Measurements from ENCODE around the gene AKT1S1.

Gene AKT1S1

GRCh38 chr19:49907745-49908446, 30.7 kb upstream of the AKT1S1 start:
- DNase-seq: no peak

- DNase-seq: no peak
Measured at GRCh38 chr19:49906879-49907564, 29.9 kb upstream of the AKT1S1 start.

DNA sequence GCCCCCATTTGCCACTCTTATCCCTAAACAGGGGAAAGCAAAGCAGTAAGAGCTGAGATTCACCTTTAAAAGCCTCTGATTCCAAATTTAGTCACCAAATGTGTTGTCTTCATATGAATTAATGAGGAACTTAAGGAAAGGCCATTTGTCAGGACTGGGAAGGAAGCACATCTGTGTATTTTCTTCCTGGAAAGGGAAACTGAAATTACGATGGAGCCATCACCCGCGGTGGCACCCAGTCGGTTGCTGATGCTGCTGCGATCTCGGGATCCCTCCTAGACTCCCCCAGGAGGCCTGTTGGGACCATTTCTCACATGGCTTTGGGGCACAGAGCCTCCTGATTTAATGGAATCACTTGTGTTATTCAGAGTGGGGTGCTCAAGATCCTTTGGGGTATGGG, 27.0 kb upstream of the AKT1S1 start:
- no peak for DNase-seq

GRCh38 chr19:49896863-49897621, 19.9 kb upstream of the AKT1S1 start, which contains the start of gene IL4I1:
Gene IL4I1, minus strand, starts transcription at chr19:49896887. Its CDS starts 727 bp downstream, at chr19:49896160.
- DNase-seq: peak; percentile 79

- peak; percentile 77 for DNase-seq
Measured at GRCh38 chr19:49895566-49896297, 18.6 kb upstream of the AKT1S1 start.

DNA sequence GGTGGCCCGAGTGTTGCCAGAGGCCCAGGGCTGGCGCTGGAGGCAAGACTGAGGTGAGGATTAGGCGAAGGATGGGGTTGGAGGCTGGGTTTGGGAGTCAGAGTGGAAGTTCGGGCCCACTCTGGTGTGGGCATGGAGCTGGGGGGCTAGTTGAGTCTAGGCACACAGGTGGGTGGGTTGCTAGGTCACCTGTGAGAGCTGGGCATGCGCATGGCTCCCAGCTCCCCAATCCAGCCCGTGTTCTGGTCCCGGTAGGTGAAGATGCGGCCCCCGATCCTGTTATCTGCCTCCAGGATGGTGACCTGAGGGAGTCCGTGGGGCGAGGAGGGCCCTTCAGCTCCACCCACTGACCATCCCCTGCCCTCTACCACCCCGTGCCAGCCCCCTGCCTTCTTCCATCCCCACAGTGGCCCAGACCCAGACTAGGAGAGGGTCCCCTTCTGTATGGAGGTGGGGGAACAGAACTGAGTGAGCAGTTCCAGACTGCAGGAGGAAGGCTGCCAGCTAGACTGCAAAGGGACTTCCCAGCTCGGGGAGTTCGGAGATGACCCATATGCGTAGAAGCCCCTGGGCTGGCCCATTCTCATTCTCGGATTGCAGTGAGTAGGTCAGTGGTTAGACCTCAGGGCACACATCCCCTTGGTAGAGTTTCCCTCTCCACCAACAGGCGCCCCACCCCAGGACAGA, 17.9 kb upstream of the AKT1S1 start:
- peak; percentile 76 for DNase-seq

DNA sequence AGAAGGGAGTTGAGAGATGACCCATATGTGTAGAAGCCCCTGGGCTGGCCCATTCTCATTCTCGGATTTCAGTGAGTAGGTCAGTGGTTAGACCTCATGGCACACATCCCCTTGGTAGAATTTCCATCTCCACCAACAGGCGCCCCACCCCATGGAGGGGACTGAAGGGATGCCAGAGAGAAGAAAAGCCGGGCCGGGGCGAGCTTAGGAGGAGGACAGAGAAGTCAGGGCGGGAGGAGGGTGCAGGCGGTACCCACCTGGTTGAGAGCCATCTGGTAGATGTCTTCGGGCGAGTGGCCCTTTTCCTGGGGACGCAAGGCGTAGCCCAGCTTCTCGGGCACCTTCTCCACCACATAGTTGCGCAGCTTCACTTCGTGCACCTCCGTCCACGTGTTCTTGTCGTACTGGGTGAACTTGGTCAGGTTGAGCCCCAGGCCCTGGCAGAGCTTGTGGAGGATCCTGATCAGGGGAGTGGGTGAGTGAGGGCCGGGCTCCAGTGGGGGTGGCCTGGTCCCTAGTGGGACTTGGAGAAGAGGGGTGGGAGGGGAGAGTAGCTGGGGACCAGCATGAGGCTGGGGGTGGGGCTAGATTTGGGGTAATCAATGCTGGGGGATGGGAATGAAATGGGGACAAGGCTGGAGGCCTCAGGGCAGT, 17.0 kb upstream of the AKT1S1 start:
- peak; percentile 63 for DNase-seq

GRCh38 chr19:49892716-49893115, 15.6 kb upstream of the AKT1S1 start:
- no peak for DNase-seq

GRCh38 chr19:49891393-49891792, 14.2 kb upstream of the AKT1S1 start:
- DNase-seq: no peak

DNA sequence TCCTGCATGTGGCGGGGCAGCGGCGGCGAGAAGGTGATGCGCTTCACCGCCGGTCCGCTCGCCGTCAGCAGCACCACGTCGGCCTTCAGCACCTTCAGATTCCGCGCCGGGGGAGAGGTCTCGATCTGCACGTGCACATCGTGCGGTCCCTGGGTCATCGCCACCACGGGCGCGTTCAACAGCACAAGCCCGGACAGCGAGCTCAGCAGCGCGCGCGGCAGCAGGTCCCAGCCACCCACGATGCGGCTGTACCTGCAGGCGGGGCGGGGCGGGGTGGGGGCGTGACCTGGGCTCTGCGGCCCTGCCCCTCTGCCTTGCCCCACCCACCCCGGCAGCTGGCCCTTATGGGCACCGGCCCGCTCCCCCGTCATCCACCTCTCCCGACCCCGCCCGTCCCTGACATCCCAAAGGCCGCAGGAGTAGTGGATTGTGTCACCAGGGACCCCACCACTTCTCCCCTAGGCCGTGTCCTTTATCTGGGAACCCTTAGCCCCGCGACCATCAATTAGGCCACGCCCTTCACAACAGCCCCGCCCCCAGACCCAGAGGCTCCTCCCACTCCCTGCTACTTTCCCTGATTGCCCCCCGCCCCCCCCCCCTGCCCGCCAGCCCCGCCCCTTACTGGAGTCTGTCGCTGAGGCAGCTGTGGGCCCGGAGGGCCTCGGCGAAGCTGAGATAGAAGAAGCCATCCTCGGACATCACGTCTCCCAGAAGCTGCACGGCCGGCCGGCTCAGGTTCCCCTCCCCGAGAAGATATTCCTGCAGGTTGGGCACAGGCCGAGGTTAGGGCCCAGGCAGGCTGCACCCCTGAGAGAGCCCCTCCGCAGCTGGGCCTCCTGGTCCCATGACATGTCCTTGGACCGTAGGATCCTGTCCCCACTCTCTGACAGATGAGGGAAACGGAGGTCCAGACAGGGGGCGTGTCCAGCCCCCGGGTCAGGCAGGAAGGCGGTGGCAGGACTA, 13.5 kb upstream of the AKT1S1 start:
- peak; percentile 83 for DNase-seq

GRCh38 chr19:49889687-49890348, 12.7 kb upstream of the AKT1S1 start:
- DNase-seq: peak; percentile 82

DNA sequence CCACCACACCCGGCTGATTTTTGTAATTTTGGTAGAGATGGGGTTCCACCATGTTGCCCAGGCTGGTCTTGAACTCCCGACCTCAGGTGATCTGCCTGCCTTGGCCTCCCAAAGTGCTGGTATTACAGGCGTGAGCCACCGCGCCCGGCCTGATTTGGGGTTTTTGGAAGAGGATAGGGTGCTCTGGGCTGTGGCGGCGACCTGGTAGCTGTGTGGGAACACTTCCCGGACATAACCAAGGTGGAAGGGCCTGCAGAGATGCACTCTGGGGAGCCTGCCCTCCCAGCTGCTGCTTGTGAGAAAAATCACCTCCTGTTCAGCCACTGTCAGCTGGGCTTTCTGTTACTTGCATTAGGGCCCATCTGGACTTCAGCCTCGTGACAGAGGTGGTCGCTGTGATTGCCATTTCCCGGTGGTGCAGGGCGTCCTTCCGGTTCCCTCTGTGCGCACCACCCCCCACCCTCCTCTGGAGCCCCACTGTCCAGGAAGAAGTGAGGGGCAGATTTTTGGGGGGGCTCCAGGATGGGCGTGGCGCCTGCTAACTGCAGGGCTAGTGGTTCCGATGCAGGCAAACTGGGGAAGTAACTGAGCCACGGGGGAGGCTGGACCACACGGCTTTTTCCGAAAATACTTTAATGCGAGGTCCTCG, 12.0 kb upstream of the AKT1S1 start:
- DNase-seq: no peak

DNA sequence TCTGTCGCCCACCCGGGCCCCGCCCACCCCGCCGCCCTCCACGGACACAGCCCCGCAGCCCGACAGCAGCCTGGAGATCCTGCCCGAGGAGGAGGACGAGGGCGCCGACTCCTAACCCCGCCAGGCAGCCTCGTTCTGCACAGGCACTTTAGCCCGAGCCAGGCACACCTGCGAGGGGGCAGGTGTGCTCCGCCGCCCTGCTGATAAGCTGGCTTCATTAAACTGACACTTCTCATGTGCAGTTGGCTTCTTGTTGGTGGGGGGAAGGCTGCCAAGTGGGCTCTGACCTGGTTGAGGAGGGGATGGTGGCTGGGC, 11.3 kb upstream of the AKT1S1 start:
- DNase-seq: no peak

DNA sequence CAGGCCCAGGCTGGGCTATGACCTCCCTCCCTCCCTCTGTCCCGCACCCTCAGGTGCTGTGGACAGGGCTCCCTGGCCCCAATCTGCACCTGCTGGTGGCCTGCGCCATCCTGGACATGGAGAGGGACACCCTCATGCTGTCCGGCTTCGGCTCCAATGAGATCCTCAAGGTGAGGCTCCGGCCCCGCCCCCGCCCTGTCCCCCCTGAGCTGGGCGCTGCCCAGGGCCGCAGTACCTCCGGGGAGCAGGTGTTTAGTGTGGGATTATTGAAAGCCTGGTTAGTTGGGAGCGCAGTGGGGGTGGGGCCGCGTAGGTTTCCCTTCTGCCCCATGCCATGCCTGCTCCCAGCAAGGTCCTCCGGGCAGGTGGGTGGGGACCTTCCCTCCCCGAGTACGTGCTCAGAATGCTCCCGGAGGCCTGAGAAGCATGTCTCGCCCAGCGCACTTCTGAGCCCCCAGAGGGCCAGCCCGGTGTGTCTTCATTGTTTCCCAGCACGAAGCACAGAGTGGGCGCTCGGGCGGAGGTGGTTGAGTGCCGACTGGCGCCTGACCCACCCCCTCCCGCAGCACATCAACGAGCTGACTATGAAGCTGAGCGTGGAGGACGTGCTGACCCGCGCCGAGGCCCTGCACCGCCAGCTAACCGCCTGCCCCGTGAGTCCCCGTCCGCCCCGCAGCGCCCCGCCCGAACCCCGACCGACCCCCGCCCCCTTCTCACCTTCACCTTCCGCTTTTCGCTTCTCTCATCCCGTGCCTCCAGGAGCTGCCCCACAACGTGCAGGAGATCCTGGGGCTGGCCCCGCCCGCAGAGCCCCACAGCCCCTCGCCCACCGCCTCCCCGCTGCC, 10.7 kb upstream of the AKT1S1 start:
- no peak for DNase-seq

- DNase-seq: no peak
Measured at GRCh38 chr19:49887037-49887664, 10.0 kb upstream of the AKT1S1 start.

- no peak for DNase-seq
Measured at GRCh38 chr19:49884760-49885159, 7.6 kb upstream of the AKT1S1 start.

- no peak for DNase-seq
Measured at GRCh38 chr19:49884109-49884508, 7.0 kb upstream of the AKT1S1 start.

DNA sequence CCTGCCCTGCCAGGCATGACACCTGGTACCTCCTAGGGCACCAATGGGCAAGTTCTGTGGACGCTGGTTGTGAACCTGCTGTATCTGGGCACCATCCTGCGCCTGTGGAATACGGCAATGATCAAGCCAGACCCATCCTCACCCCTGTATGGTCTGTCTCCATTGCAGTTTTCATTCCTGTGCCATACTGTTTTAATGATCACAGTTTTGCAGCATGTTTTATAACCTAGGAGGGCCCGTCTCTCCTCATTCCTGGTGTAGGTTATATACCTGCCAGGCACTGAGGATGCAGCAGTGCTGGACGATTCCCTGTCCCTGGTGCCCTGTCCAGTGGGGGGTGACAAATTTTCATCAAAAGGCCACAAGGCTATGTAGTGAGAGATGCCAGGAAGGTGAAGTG, 5.9 kb upstream of the AKT1S1 start:
- DNase-seq: no peak
